IPS-18a (cell line): ENCODE data around the gene LSM2.

Source experiments
- H3K27ac ChIP-seq: one replicate; pipeline ENCODE4 v1.5.1; 2013; ENCODE audit warnings: low read length
- H3K27me3 ChIP-seq: one replicate; pipeline ENCODE4 v1.6.1; 2013; ENCODE audit warnings: mild to moderate bottlenecking, low read length; ENCODE audit not compliant: control insufficient read depth, insufficient read depth
- H3K36me3 ChIP-seq: one replicate; pipeline ENCODE4 v1.6.1; 2013; ENCODE audit warnings: low read depth, low read length; ENCODE audit not compliant: control insufficient read depth
- H3K4me1 ChIP-seq: one replicate; pipeline ENCODE4 v1.6.1; 2013; ENCODE audit warnings: low read depth, low read length; ENCODE audit not compliant: control insufficient read depth
- H3K4me3 ChIP-seq: one replicate; pipeline ENCODE4 v1.5.1; 2013; ENCODE audit warnings: low read length
- H3K9ac ChIP-seq: one replicate; pipeline ENCODE4 v1.6.1; 2013; ENCODE audit warnings: mild to moderate bottlenecking, low read length, moderate library complexity
- H3K9me3 ChIP-seq: one replicate; pipeline ENCODE4 v1.6.1; 2013; ENCODE audit warnings: low read depth, low read length; ENCODE audit not compliant: control insufficient read depth

Gene LSM2

DNA sequence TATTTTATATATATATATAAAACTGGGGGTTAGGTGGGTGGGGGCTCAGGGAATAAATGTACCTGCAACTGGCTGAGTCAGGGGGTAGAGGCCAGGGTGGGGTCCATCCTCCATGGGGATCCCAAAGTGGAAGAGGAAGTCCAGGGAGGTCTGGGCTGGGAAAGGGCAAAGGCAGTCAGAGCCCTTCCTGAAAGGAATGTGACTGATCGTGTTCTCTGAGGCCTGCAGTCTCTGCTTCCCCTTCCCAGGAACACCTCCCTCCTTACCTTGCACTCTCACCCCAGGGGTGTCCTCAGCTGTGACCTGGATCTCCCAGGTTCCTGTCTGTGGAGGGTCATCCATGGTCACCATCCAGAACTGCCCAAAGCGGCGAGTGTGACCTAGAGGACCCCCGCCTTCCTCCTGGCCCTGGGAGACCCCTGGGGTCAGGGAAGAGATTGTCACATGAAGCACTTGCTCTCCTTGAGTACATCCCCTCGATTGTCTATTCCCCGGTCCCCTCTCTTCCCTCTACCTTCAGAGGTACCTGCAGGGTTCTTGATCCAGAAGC, 39.6 kb downstream of the LSM2 start:
- H3K4me1 ChIP-seq = peaks cover 7% of the 10 kb centered on the region
- no peaks in the 10 kb centered on the region for H3K36me3 ChIP-seq
- no peaks in the 10 kb centered on the region for H3K9me3 ChIP-seq
- no peak overlapping the region for H3K27ac ChIP-seq
- no peak overlapping the region for H3K9ac ChIP-seq
- no peaks in the 10 kb centered on the region for H3K27me3 ChIP-seq
- H3K4me3 ChIP-seq = no peak overlapping the region

DNA sequence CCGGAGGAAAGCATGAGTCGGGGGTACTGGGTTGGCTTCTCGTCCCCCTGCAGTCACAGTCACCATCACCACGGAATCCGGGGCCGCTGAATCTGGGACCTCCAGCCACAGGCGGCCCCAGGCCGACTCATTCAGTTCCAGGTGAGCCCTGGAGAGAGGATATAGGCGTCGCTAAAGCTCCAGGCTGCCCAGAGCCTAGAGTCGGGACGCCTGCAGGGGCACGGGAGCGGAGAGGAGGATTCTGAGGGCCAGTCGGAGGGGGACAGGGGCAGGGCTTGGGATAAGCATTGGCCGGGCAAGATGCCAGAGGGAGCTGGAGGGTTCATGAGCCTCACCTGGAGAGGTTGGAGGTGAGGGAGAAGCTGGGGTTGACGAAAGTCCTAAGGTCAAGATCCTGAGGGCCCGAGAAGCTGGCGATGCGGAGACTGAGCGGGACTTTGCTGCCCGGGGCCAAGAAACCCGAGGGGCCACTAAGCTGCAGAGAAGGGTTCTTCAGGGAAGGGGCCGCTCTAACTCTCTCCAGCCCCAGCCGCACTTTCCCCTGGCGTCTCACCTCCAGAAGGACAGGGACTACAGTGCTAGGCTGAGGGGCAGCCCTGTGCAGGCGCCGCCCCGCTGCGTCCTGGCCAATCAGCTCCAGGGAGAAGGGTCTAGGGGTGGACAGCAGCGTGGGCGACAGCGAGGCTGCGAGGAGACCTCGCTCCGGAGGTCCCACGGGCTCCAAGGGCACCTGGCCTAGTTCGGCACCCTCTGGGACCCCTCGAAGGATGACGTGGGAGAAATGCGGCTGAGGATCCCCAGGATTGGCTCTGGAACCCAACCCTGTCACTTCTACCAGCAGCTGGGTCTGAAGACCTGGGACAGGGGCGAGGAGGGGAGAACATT, 40.6 kb downstream of the LSM2 start:
- no peak overlapping the region for H3K9ac ChIP-seq
- no peaks in the 10 kb centered on the region for H3K9me3 ChIP-seq
- H3K4me3 ChIP-seq = peak overlapping the region; percentile 32
- H3K4me1 ChIP-seq = peaks cover 7% of the 10 kb centered on the region
- H3K27me3 ChIP-seq = no peaks in the 10 kb centered on the region
- no peak overlapping the region for H3K27ac ChIP-seq
- H3K36me3 ChIP-seq = peaks cover 3% of the 10 kb centered on the region

DNA sequence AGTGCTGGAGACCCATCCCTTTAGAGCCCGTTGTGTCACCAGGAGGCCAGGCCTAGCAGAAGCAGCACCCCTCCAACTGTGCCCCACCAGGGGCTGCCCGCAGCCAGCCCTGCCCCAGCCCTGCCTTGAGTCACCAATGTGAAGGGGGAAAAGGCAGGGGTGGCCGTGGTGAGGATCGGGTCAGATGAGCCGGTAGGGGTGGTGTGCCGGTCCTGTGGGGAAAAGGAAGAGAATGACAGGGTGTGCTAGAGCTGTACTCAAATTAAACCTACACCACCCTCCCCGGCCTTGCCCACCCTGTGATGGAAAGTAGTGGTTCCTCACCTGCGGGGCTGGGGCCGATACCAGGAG, 41.2 kb downstream of the LSM2 start:
- Histone ChIP-seq H3K36me3 (peaks cover 3% of the 10 kb centered on the region), H3K9me3 (no peaks in the 10 kb centered on the region), H3K27ac (no peak overlapping the region), H3K27me3 (no peaks in the 10 kb centered on the region), H3K9ac (no peak overlapping the region), H3K4me3 (no peak overlapping the region), H3K4me1 (peaks cover 7% of the 10 kb centered on the region)

DNA sequence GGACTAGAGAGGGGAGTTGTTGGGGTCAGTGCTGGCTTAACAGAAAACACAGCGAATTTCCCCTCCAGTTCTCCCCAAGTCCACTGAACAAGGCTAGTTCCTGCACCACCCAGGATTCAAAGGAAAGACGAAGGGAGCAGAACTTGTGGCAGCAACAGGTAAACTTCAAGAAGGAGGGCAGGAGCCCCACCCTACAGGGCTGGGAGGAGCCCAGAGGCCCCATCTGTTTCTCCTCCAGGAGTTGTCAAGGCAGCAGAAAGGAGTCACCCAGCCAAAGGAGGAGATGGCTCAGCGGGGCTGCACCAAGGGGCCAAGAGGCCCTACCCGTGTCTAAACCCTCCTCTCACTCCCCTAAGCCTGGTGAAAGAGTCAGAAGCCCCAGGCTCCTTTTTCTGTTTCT, 42.6 kb downstream of the LSM2 start:
- no peaks in the 10 kb centered on the region for H3K27me3 ChIP-seq
- H3K9me3 ChIP-seq = no peaks in the 10 kb centered on the region
- H3K4me1 ChIP-seq = peaks cover 7% of the 10 kb centered on the region
- peaks cover 3% of the 10 kb centered on the region for H3K36me3 ChIP-seq
- H3K9ac ChIP-seq = no peak overlapping the region
- H3K27ac ChIP-seq = no peak overlapping the region
- H3K4me3 ChIP-seq = no peak overlapping the region

DNA sequence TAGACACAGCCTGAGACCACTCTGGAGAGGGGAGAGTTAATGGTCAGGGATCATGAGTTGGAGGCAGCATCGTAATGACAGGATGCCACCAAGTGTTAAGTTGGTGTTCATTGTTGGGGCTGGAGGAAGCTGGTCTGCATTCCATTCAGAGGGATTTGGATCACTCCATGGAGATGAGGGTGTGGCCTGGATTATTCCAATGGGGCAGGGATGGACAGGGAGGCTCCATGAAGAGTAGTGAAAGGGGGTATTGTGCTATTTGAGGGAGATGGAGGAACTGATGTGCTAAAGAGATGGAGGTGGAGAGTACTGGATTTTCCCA, 43.2 kb downstream of the LSM2 start:
- H3K36me3 ChIP-seq = peaks cover 3% of the 10 kb centered on the region
- H3K27ac ChIP-seq = no peak overlapping the region
- no peak overlapping the region for H3K4me3 ChIP-seq
- H3K9me3 ChIP-seq = no peaks in the 10 kb centered on the region
- H3K27me3 ChIP-seq = no peaks in the 10 kb centered on the region
- H3K4me1 ChIP-seq = peaks cover 7% of the 10 kb centered on the region
- no peak overlapping the region for H3K9ac ChIP-seq

DNA sequence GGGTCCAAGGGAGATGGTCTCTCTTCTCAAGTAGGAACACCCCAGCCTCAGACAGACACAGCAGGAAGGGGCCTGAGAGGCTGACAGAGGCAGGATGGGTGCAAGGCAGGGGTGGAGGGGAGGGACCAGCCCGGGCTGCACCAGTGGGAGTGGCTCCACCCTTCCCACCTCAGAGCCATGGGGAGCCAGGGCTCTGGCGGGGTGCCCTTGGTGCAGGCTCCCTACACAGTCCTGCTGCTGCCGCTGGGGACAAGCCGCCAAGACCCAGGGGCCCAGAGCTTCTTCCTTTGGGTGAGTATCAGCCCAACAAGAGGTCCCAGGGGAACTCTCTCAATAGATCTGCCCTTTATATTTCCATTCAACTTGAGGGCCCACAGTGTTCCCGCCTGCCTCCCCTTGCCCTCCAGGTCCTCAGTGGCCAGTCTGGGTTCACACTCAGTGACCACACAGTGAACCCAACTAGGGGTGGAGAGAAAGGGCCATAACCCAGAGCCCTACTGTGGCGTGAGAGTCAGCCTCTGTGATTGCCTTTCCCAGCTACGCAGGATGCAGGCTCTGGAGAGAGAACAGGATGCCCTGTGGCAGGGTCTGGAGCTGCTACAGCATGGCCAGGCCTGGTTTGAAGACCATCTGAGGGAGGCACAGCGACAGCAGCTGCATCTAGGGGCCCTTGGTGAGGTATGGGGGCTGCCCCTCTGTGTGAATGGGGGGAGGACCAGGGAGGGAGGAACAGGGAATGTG, 43.7 kb downstream of the LSM2 start:
- Histone ChIP-seq H3K4me1 (peaks cover 7% of the 10 kb centered on the region), H3K27me3 (no peaks in the 10 kb centered on the region), H3K4me3 (no peak overlapping the region), H3K9me3 (no peaks in the 10 kb centered on the region), H3K9ac (no peak overlapping the region), H3K36me3 (peaks cover 3% of the 10 kb centered on the region), H3K27ac (no peak overlapping the region)

DNA sequence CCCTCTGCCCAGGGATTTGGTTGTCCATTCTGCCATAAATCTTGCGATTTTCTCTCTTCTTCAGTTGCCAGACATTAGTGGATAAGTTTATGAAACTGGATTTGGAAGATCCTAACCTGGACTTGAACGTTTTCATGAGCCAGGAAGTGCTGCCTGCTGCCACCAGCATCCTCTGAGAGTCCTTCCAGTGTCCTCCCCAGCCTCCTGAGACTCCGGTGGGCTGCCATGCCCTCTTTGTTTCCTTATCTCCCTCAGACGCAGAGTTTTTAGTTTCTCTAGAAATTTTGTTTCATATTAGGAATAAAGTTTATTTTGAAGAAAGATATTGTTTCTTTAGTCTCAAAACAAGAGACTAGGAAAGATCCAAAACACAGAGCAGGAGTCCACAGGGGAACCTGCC, 44.4 kb downstream of the LSM2 start, which contains the start of gene SAPCD1:
Gene SAPCD1, plus strand, starts transcription at position 301 of the 400 bp plus-strand sequence. CDS start 399 bp downstream, outside the sequence.
- H3K36me3 ChIP-seq = peaks cover 3% of the 10 kb centered on the region
- peaks cover 7% of the 10 kb centered on the region for H3K4me1 ChIP-seq
- no peaks in the 10 kb centered on the region for H3K9me3 ChIP-seq
- H3K9ac ChIP-seq = no peak within 1 kb of the TSS
- H3K27ac ChIP-seq = no peak within 1 kb of the TSS
- no peaks in the 10 kb centered on the region for H3K27me3 ChIP-seq
- H3K4me3 ChIP-seq = no peak within 1 kb of the TSS

DNA sequence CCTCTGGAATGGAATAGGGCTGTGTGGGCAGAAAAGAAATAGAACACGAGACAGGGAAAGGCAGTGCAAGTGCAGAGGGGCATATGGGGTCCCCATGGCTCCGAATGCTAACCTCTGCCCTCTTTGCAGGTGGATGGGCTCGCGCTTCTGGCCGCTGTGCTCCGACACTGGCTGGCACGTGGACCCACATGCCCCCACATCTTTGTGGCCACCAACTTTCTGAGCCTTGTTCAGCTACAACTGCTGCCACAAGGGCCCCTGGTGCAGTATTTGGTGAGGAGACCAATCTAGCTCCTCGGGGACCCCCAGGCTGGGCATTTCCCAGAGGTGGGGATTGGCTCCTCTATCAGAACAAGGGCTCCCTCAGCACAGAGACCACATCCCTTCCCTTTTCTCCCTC, 45.4 kb downstream of the LSM2 start:
- H3K4me1 ChIP-seq = peaks cover 7% of the 10 kb centered on the region
- no peaks in the 10 kb centered on the region for H3K9me3 ChIP-seq
- H3K27me3 ChIP-seq = no peaks in the 10 kb centered on the region
- peaks cover 3% of the 10 kb centered on the region for H3K36me3 ChIP-seq
- H3K27ac ChIP-seq = no peak overlapping the region
- H3K4me3 ChIP-seq = no peak overlapping the region
- H3K9ac ChIP-seq = no peak overlapping the region

DNA sequence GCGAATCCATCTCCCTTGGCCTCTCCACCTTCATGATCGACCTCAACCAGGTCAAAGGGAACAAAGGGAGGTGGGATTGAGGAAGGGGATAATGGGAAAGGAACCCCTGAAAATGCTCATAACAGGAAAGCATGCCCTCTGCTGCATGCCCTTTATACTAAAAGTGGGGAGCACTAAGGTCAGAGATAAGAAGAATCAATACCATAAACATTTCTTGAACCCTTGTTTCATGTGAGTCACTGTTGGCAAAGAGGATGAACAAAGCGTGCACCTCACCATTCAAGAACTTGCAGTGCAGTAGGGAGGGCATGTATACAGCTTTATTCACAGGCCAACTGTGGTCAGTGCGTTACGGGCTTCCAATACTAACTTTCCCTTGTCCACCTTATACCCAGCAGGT, 46.0 kb downstream of the LSM2 start:
- Histone ChIP-seq H3K27ac (no peak overlapping the region), H3K9me3 (no peaks in the 10 kb centered on the region), H3K4me3 (no peak overlapping the region), H3K27me3 (no peaks in the 10 kb centered on the region), H3K36me3 (peaks cover 3% of the 10 kb centered on the region), H3K4me1 (peaks cover 7% of the 10 kb centered on the region), H3K9ac (no peak overlapping the region)

DNA sequence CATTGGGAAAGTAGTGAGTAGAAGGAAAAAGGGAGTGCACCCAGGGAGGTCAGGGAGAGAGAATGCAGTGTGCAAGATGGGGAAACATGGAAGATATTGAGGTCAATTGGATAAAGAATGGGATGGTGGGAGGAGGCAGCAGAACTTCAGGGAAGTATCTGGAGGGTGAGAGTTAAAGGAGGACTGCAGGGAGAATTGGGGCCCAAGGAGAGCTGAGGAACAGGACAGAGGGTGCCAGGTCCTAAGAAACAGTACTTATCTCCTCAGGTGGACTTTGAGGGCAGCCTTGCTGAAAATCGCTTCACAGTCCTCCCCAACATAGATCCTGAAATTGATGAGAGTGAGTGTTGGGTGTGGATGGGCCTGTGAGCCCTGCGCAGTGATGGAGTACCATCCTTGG, 48.5 kb downstream of the LSM2 start:
- H3K36me3 ChIP-seq = peaks cover 3% of the 10 kb centered on the region

DNA sequence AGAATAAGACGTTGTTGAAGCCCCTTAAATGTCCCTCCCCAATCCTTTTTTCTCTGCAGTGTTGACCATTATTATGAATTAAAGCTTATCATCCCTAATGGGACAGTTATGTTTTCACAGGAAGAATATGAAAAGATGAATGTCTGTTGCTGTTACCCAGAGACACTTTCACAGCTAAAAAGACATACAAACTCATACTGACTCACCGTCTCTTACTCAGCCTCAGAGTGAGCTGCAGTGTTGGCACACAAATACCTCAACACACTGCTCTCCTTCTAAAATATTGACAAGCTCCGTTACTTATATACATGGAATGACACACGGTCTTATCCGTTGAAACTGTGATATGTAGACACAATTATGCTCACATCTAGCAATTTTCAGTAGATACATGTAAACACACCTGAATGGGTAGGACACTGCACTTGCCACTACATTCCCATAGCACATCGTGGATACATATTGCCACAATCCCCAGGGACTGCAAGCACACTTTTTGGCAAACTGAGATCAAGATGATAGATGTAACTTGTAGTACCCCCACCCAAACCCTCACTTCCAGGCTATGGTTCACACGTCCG, 53.9 kb downstream of the LSM2 start:
- no peak overlapping the region for H3K4me3 ChIP-seq
- no peak overlapping the region for H3K9ac ChIP-seq
- H3K36me3 ChIP-seq = peaks cover 2% of the 10 kb centered on the region
- H3K9me3 ChIP-seq = no peaks in the 10 kb centered on the region
- H3K27ac ChIP-seq = no peak overlapping the region
- no peaks in the 10 kb centered on the region for H3K4me1 ChIP-seq
- H3K27me3 ChIP-seq = no peaks in the 10 kb centered on the region

More for the DNA sequence above, 48.5 kb downstream of the LSM2 start:
- no peak overlapping the region for H3K4me3 ChIP-seq
- H3K9ac ChIP-seq = no peak overlapping the region
- H3K27ac ChIP-seq = no peak overlapping the region
- H3K4me1 ChIP-seq = peaks cover 3% of the 10 kb centered on the region
- no peaks in the 10 kb centered on the region for H3K27me3 ChIP-seq
- H3K9me3 ChIP-seq = no peaks in the 10 kb centered on the region
